Tibial nerve (tissue), 3 donors: ENCODE measurements around the gene HIBADH.

Experiments used
- CTCF ChIP-seq, 5 experiments: fragments of 200-600 bp in 3 of 5; fragments of 450-650 bp in 2 of 5; sonication (generic) in 3 of 5; IDR thresholded peaks; one replicate each; pipeline ENCODE4 v1.5.1; 2016 to 2019; ENCODE audit warnings: antibody characterized with exemption in 5 of 5, mild to moderate bottlenecking in 3 of 5, moderate library complexity in 2 of 5
- POLR2A ChIP-seq, 2 donors: fragments of 450-650 bp; IDR thresholded peaks; one replicate each; pipeline ENCODE4 v1.6.1; 2017; ENCODE audit warnings: antibody characterized with exemption in 2 of 2, mild to moderate bottlenecking in 2 of 2, moderate library complexity in 2 of 2

GRCh38 chr7:27670676-27671075 lies 8.0 kb upstream of the HIBADH start:
- TF ChIP-seq CTCF (IDR thresholded peaks at IDR 0.05) (no peak), POLR2A (IDR thresholded peaks at IDR 0.05) (no peak)
